ENCODE results near the gene ATF6. TPM values are rescaled to one million over a fixed set of nuclear protein-coding genes. Genes with fewer than 3 reads are reported as not detected.

Gene ATF6
- total RNA-seq, 1 donor from 2014 or later: 14.6 TPM

- Histone ChIP-seq H3K4me1 (ENCODE audit: control insufficient read depth in 3 of 3, insufficient read depth in 3 of 3, low read length in 3 of 3) (no peaks in the 10 kb centered on the region), H3K9ac (ENCODE audit: low read depth in 1 of 3, low read length in 3 of 3) (no peak overlapping the region), H3K27me3 (ENCODE audit: control insufficient read depth in 3 of 3, insufficient read depth in 3 of 3, low read length in 3 of 3) (peaks cover 0 to 5% (median 0%) of the 10 kb centered on the region in 3 donors), H3K9me3 (ENCODE audit: control insufficient read depth in 3 of 3, low read length in 3 of 3) (no peaks in the 10 kb centered on the region), H3K4me3 (ENCODE audit: low read length in 3 of 3) (no peak overlapping the region), H3K27ac (ENCODE audit: low read depth, low read length) (no peak overlapping the region), H3K36me3 (ENCODE audit: control insufficient read depth in 3 of 3, insufficient read depth in 3 of 3, low read length in 3 of 3) (no peaks in the 10 kb centered on the region)
These were observed 32.6 kb upstream of the ATF6 start for GRCh38 chr1:161733526-161733925.

GRCh38 chr1:161735837-161736236 lies 30.3 kb upstream of the ATF6 start:
- Histone ChIP-seq H3K27ac (ENCODE audit: low read depth, low read length) (no peak overlapping the region), H3K9ac (ENCODE audit: low read depth in 1 of 3, low read length in 3 of 3) (no peak overlapping the region), H3K27me3 (ENCODE audit: control insufficient read depth in 3 of 3, insufficient read depth in 3 of 3, low read length in 3 of 3) (peaks cover 0 to 3% (median 0%) of the 10 kb centered on the region in 3 donors), H3K4me1 (ENCODE audit: control insufficient read depth in 3 of 3, insufficient read depth in 3 of 3, low read length in 3 of 3) (no peaks in the 10 kb centered on the region), H3K36me3 (ENCODE audit: control insufficient read depth in 3 of 3, insufficient read depth in 3 of 3, low read length in 3 of 3) (no peaks in the 10 kb centered on the region), H3K9me3 (ENCODE audit: control insufficient read depth in 3 of 3, low read length in 3 of 3) (no peaks in the 10 kb centered on the region), H3K4me3 (ENCODE audit: low read length in 3 of 3) (no peak overlapping the region)

- Histone ChIP-seq H3K4me1 (ENCODE audit: control insufficient read depth in 3 of 3, insufficient read depth in 3 of 3, low read length in 3 of 3) (no peaks in the 10 kb centered on the region), H3K27ac (ENCODE audit: low read depth, low read length) (no peak overlapping the region), H3K9me3 (ENCODE audit: control insufficient read depth in 3 of 3, low read length in 3 of 3) (no peaks in the 10 kb centered on the region), H3K27me3 (ENCODE audit: control insufficient read depth in 3 of 3, insufficient read depth in 3 of 3, low read length in 3 of 3) (peaks cover 0 to 3% (median 0%) of the 10 kb centered on the region in 3 donors), H3K36me3 (ENCODE audit: control insufficient read depth in 3 of 3, insufficient read depth in 3 of 3, low read length in 3 of 3) (no peaks in the 10 kb centered on the region), H3K4me3 (ENCODE audit: low read length in 3 of 3) (no peak overlapping the region), H3K9ac (ENCODE audit: low read depth in 1 of 3, low read length in 3 of 3) (no peak overlapping the region)
These were observed 29.7 kb upstream of the ATF6 start for GRCh38 chr1:161736335-161736969.

DNA sequence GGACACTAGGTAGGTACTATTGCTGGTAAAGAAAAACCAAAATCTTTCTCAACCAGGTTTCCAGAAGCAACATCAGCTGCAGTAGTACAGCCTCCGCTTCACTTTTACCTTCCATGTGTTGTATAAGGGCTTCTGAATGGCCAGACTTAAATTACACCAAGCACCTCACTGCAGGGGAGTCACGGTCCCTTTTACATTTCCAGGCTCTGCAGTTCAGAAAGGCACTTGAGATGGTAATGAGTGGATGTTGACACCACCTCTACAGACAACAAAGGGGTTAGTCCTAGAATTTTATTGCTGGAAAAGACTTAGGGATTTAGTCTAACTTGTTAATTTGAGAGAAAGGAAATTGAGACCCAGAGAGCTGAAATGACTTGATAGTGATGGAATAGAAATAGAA lies 28.5 kb upstream of the ATF6 start:
- H3K4me3 ChIP-seq (ENCODE audit: low read length in 3 of 3): no peak overlapping the region
- H3K36me3 ChIP-seq (ENCODE audit: control insufficient read depth in 3 of 3, insufficient read depth in 3 of 3, low read length in 3 of 3): no peaks in the 10 kb centered on the region
- H3K27me3 ChIP-seq (ENCODE audit: control insufficient read depth in 3 of 3, insufficient read depth in 3 of 3, low read length in 3 of 3): peaks cover 0 to 3% (median 0%) of the 10 kb centered on the region in 3 donors
- no peaks in the 10 kb centered on the region for H3K9me3 ChIP-seq (ENCODE audit: control insufficient read depth in 3 of 3, low read length in 3 of 3)
- no peaks in the 10 kb centered on the region for H3K4me1 ChIP-seq (ENCODE audit: control insufficient read depth in 3 of 3, insufficient read depth in 3 of 3, low read length in 3 of 3)
- no peak overlapping the region for H3K9ac ChIP-seq (ENCODE audit: low read depth in 1 of 3, low read length in 3 of 3)
- no peak overlapping the region for H3K27ac ChIP-seq (ENCODE audit: low read depth, low read length)

- H3K4me3 ChIP-seq (ENCODE audit: low read length in 3 of 3): no peak overlapping the region
- H3K9ac ChIP-seq (ENCODE audit: low read depth in 1 of 3, low read length in 3 of 3): peak overlapping the region in 1 of 3 donors; percentile 36
- no peaks in the 10 kb centered on the region for H3K36me3 ChIP-seq (ENCODE audit: control insufficient read depth in 3 of 3, insufficient read depth in 3 of 3, low read length in 3 of 3)
- H3K9me3 ChIP-seq (ENCODE audit: control insufficient read depth in 3 of 3, low read length in 3 of 3): no peaks in the 10 kb centered on the region
- peak overlapping the region; percentile 40 for H3K27ac ChIP-seq (ENCODE audit: low read depth, low read length)
- H3K27me3 ChIP-seq (ENCODE audit: control insufficient read depth in 3 of 3, insufficient read depth in 3 of 3, low read length in 3 of 3): peaks cover 0 to 3% (median 0%) of the 10 kb centered on the region in 3 donors
- H3K4me1 ChIP-seq (ENCODE audit: control insufficient read depth in 3 of 3, insufficient read depth in 3 of 3, low read length in 3 of 3): no peaks in the 10 kb centered on the region
These were observed 27.4 kb upstream of the ATF6 start for GRCh38 chr1:161738627-161739287.

DNA sequence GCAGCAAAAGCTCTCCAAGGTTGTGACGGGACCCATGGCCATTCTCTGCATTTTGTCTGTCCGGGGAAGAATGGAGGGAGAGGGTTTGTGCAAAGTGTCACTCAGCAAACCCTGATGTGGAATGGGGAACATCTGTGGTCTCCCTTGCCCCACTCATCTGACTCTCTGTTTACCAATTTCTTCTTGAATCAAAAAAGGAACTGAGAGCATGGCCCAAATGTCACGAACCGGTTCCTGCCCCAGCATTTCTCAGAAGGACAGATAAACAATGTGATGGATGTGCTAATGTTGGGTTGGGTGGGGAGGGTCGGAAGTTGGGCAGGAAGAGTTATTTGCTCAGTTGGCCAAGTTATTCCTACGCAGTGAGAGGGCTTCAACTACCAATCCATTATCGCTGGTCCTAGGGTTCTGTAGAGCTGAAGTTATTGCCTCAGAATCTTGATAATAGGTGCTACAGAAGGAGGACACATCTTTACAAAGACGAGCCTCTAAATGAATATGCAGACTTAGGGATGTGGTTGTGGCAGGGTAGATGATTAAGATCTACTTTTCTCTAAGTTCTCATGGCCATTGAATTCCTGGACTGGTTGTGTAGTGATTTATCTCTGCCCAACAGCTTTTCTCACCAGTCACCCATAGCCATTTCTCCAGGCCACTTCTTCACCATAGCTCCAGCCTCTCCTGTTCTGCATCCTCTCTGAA lies 26.1 kb upstream of the ATF6 start:
- no peaks in the 10 kb centered on the region for H3K4me1 ChIP-seq (ENCODE audit: control insufficient read depth in 3 of 3, insufficient read depth in 3 of 3, low read length in 3 of 3)
- H3K9ac ChIP-seq (ENCODE audit: low read depth in 1 of 3, low read length in 3 of 3): no peak overlapping the region
- H3K9me3 ChIP-seq (ENCODE audit: control insufficient read depth in 3 of 3, low read length in 3 of 3): no peaks in the 10 kb centered on the region
- no peaks in the 10 kb centered on the region for H3K36me3 ChIP-seq (ENCODE audit: control insufficient read depth in 3 of 3, insufficient read depth in 3 of 3, low read length in 3 of 3)
- H3K27me3 ChIP-seq (ENCODE audit: control insufficient read depth in 3 of 3, insufficient read depth in 3 of 3, low read length in 3 of 3): peaks cover 0 to 3% (median 0%) of the 10 kb centered on the region in 3 donors
- H3K4me3 ChIP-seq (ENCODE audit: low read length in 3 of 3): no peak overlapping the region
- peak overlapping the region; percentile 40 for H3K27ac ChIP-seq (ENCODE audit: low read depth, low read length)

DNA sequence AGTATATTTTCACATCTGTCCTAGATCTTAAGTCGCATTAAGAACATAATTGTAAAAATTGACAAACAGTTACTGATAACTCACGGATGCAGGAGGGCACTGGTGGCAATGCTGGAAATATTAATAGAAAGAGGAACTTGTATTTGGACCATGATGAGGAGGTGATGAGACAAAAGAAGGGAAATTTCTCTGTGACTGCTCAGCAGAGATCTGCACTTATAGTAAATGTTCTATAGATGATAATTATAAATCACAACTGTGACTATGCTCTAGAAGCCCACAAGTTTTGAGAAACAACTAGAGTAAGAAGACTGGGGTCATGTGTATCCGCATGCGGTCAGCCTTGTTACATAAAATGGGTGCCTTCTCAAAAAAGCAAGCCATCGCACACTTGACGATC lies 25.2 kb upstream of the ATF6 start:
- Histone ChIP-seq H3K9ac (ENCODE audit: low read depth in 1 of 3, low read length in 3 of 3) (no peak overlapping the region), H3K27ac (ENCODE audit: low read depth, low read length) (no peak overlapping the region)

DNA sequence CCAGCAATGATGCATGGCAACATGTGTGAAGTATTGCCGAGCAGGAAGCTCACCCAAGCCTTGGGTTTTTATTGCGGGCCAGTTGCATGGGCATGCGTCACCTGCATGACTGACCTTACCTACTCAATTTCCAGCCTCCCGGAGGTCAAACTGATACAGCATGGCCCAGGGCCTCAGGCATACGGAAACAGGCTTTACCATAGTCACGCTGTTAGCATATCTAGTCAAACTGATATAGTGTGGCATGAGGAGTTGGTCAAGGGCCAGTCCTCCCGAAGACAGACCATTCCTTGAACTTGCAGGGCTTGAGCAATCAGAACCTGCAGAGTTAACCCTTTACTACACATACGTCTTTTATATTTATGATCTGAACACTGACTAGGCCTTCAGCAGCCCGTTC lies 22.9 kb upstream of the ATF6 start:
- Histone ChIP-seq H3K9me3 (ENCODE audit: control insufficient read depth in 3 of 3, low read length in 3 of 3) (no peaks in the 10 kb centered on the region), H3K4me3 (ENCODE audit: low read length in 3 of 3) (no peak overlapping the region), H3K27me3 (ENCODE audit: control insufficient read depth in 3 of 3, insufficient read depth in 3 of 3, low read length in 3 of 3) (peaks cover 0 to 3% (median 0%) of the 10 kb centered on the region in 3 donors), H3K4me1 (ENCODE audit: control insufficient read depth in 3 of 3, insufficient read depth in 3 of 3, low read length in 3 of 3) (no peaks in the 10 kb centered on the region), H3K36me3 (ENCODE audit: control insufficient read depth in 3 of 3, insufficient read depth in 3 of 3, low read length in 3 of 3) (no peaks in the 10 kb centered on the region), H3K9ac (ENCODE audit: low read depth in 1 of 3, low read length in 3 of 3) (no peak overlapping the region), H3K27ac (ENCODE audit: low read depth, low read length) (no peak overlapping the region)

More for the DNA sequence above, 25.2 kb upstream of the ATF6 start:
- Histone ChIP-seq H3K27me3 (ENCODE audit: control insufficient read depth in 3 of 3, insufficient read depth in 3 of 3, low read length in 3 of 3) (peaks cover 0 to 3% (median 0%) of the 10 kb centered on the region in 3 donors), H3K36me3 (ENCODE audit: control insufficient read depth in 3 of 3, insufficient read depth in 3 of 3, low read length in 3 of 3) (no peaks in the 10 kb centered on the region), H3K4me1 (ENCODE audit: control insufficient read depth in 3 of 3, insufficient read depth in 3 of 3, low read length in 3 of 3) (no peaks in the 10 kb centered on the region), H3K9me3 (ENCODE audit: control insufficient read depth in 3 of 3, low read length in 3 of 3) (no peaks in the 10 kb centered on the region), H3K4me3 (ENCODE audit: low read length in 3 of 3) (no peak overlapping the region)

DNA sequence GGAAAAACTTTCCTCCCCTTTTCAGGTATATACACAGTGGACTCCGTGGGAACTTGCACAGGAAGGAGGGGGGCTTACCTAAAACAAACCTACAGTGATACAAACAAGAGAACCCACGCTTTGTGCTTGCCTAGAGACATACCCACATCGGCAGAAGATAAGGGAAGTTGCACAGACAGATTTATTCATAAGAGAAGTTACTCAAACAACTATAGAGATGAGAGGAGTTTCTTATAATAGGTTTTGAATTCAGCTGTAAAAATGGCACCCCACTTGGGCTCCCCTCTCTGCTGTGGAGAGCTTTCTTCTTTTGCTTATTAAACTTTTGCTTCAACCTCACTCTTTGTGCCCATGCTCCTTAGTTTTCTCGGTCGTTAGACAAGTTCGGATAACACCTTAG lies 18.3 kb upstream of the ATF6 start:
- H3K9ac ChIP-seq (ENCODE audit: low read depth in 1 of 3, low read length in 3 of 3): no peak overlapping the region
- H3K27me3 ChIP-seq (ENCODE audit: control insufficient read depth in 3 of 3, insufficient read depth in 3 of 3, low read length in 3 of 3): no peaks in the 10 kb centered on the region
- H3K36me3 ChIP-seq (ENCODE audit: control insufficient read depth in 3 of 3, insufficient read depth in 3 of 3, low read length in 3 of 3): peaks cover 3 to 8% (median 4%) of the 10 kb centered on the region in 3 donors
- no peaks in the 10 kb centered on the region for H3K9me3 ChIP-seq (ENCODE audit: control insufficient read depth in 3 of 3, low read length in 3 of 3)
- no peak overlapping the region for H3K27ac ChIP-seq (ENCODE audit: low read depth, low read length)
- no peak overlapping the region for H3K4me3 ChIP-seq (ENCODE audit: low read length in 3 of 3)
- H3K4me1 ChIP-seq (ENCODE audit: control insufficient read depth in 3 of 3, insufficient read depth in 3 of 3, low read length in 3 of 3): peaks cover 7 to 12% (median 11%) of the 10 kb centered on the region in 3 donors
